ENCODE results near the gene CYTH4. TPM values are rescaled to one million over a fixed set of nuclear protein-coding genes. Genes with fewer than 3 reads are reported as not detected.

CYTH4 gene
- total RNA-seq, 2 experiments from 2014 or later, result 20.6 to 28.1 TPM

- H3K36me3 ChIP-seq (ENCODE audit: insufficient read depth, low read length), result peaks cover 30% of the 10 kb centered on the region
- TF ChIP-seq EZH2phosphoT487 (IDR thresholded peaks at IDR 0.05; ENCODE audit: borderline replicate concordance, low read depth, low read length) (no peak), CTCF (conservative IDR thresholded peaks at IDR 0.05; ENCODE audit: low read length) (no peak)
- intact Hi-C loops (cut with micrococcal nuclease; ENCODE audit: unreplicated experiment), result no loop called here
- no TSS peak for BruUV-seq (replicated peaks)
- H3K4me2 ChIP-seq (ENCODE audit: low read length), result no peak overlapping the region
- peaks cover 6% of the 10 kb centered on the region for H3K9me3 ChIP-seq (ENCODE audit: low read length)
- H3K4me1 ChIP-seq (ENCODE audit: insufficient read depth, low read length, poor library complexity, severe bottlenecking), result peaks cover 15% of the 10 kb centered on the region
- H3K27ac ChIP-seq (ENCODE audit: low read depth, low read length, poor library complexity, severe bottlenecking), result no peak overlapping the region
- DNase-seq (ENCODE audit: low spot score), result no peak
- H3K9me2 ChIP-seq (ENCODE audit: insufficient read depth, low read length), result no peaks in the 10 kb centered on the region
- no peak overlapping the region for H3K4me3 ChIP-seq (ENCODE audit: low read depth, low read length, poor library complexity, severe bottlenecking)
- no peaks in the 10 kb centered on the region for H4K20me1 ChIP-seq (ENCODE audit: insufficient read depth, low read length)
- ChIA-PET POLR2A (no interaction called here), CTCF (ENCODE audit: unreplicated experiment) (no interaction called here)
- H2AFZ ChIP-seq (ENCODE audit: low read length), result no peak overlapping the region
- H3K79me2 ChIP-seq (ENCODE audit: insufficient read depth, low read depth, low read length), result no peaks in the 10 kb centered on the region
Observed at GRCh38 chr22:37289156-37289735, 6.9 kb downstream of the CYTH4 start.

GRCh38 chr22:37290737-37291136 is 8.4 kb downstream of the CYTH4 start:
- Histone ChIP-seq H3K27ac (ENCODE audit: low read depth, low read length, poor library complexity, severe bottlenecking) (no peak overlapping the region), H3K9me2 (ENCODE audit: insufficient read depth, low read length) (no peaks in the 10 kb centered on the region), H3K4me3 (ENCODE audit: low read depth, low read length, poor library complexity, severe bottlenecking) (no peak overlapping the region), H3K4me2 (ENCODE audit: low read length) (no peak overlapping the region), H3K9me3 (ENCODE audit: low read length) (peaks cover 6% of the 10 kb centered on the region), H3K4me1 (ENCODE audit: insufficient read depth, low read length, poor library complexity, severe bottlenecking) (peaks cover 14% of the 10 kb centered on the region), H4K20me1 (ENCODE audit: insufficient read depth, low read length) (no peaks in the 10 kb centered on the region), H3K79me2 (ENCODE audit: insufficient read depth, low read depth, low read length) (no peaks in the 10 kb centered on the region), H3K36me3 (ENCODE audit: insufficient read depth, low read length) (peaks cover 36% of the 10 kb centered on the region), H2AFZ (ENCODE audit: low read length) (no peak overlapping the region)
- TF ChIP-seq CTCF (conservative IDR thresholded peaks at IDR 0.05; ENCODE audit: low read length) (no peak), EZH2phosphoT487 (IDR thresholded peaks at IDR 0.05; ENCODE audit: borderline replicate concordance, low read depth, low read length) (no peak)
- ChIA-PET CTCF (ENCODE audit: unreplicated experiment) (no interaction called here), POLR2A (no interaction called here)
- intact Hi-C loops (cut with micrococcal nuclease; ENCODE audit: unreplicated experiment), result no loop called here
- DNase-seq (ENCODE audit: low spot score), result no peak
- BruUV-seq (replicated peaks), result no TSS peak

- no peak for DNase-seq (ENCODE audit: low spot score)
- BruUV-seq (replicated peaks), result no TSS peak
- Histone ChIP-seq H3K9me3 (ENCODE audit: low read length) (peaks cover 6% of the 10 kb centered on the region), H3K4me1 (ENCODE audit: insufficient read depth, low read length, poor library complexity, severe bottlenecking) (peaks cover 17% of the 10 kb centered on the region), H4K20me1 (ENCODE audit: insufficient read depth, low read length) (no peaks in the 10 kb centered on the region), H3K4me3 (ENCODE audit: low read depth, low read length, poor library complexity, severe bottlenecking) (no peak overlapping the region), H3K79me2 (ENCODE audit: insufficient read depth, low read depth, low read length) (no peaks in the 10 kb centered on the region), H3K9me2 (ENCODE audit: insufficient read depth, low read length) (no peaks in the 10 kb centered on the region), H2AFZ (ENCODE audit: low read length) (no peak overlapping the region), H3K36me3 (ENCODE audit: insufficient read depth, low read length) (peaks cover 46% of the 10 kb centered on the region), H3K27ac (ENCODE audit: low read depth, low read length, poor library complexity, severe bottlenecking) (no peak overlapping the region), H3K4me2 (ENCODE audit: low read length) (no peak overlapping the region)
- intact Hi-C loops (cut with micrococcal nuclease; ENCODE audit: unreplicated experiment), result no loop called here
- ChIA-PET CTCF (ENCODE audit: unreplicated experiment) (no interaction called here), POLR2A (no interaction called here)
- TF ChIP-seq EZH2phosphoT487 (IDR thresholded peaks at IDR 0.05; ENCODE audit: borderline replicate concordance, low read depth, low read length), result no peak
- no peak for TF ChIP-seq CTCF (conservative IDR thresholded peaks at IDR 0.05; ENCODE audit: low read length)
Observed at GRCh38 chr22:37291559-37292298, 9.4 kb downstream of the CYTH4 start.

Measured in OCI-LY7 (cell line).